HEK293 (cell line): ENCODE data around the gene DGKH.

Experiments
- CTCF ChIA-PET: fragments of 350-600 bp; formaldehyde crosslinking; extraction: SDS; loops from one replicate; lab custom pipeline; 2021; ENCODE audit warnings: antibody characterized with exemption; lab: Yijun Ruan, JAX
- POLR2A ChIA-PET: fragments of 300-600 bp; formaldehyde crosslinking; extraction: SDS; loops from one replicate; lab custom pipeline; 2020; ENCODE audit warnings: antibody characterized with exemption, inconsistent platforms; lab: Yijun Ruan, JAX
- H3K27ac ChIP-seq: fragments of 200-500 bp; sonication (Bioruptor generic); 2 replicates; pipeline ENCODE4 v1.5.1; 2014; ENCODE audit warnings: low read depth, low read length, control low read depth, inconsistent platforms; ENCODE audit errors: extremely low read depth
- H3K36me3 ChIP-seq, 2 experiments: fragments of 200-500 bp in 1 of 2; sonication (Bioruptor generic) in 1 of 2; 1 replicate in 1 of 2; 2 replicates in 1 of 2; pipeline ENCODE4 v1.5.1; 2014 to 2017; ENCODE audit warnings: inconsistent platforms in 2 of 2, low read length in 2 of 2; ENCODE audit not compliant: control insufficient read depth in 2 of 2, insufficient read depth in 1 of 2
- H3K4me1 ChIP-seq: fragments of 200-500 bp; sonication (Bioruptor generic); 2 replicates; pipeline ENCODE4 v1.5.1; 2014; ENCODE audit warnings: mild to moderate bottlenecking, low read length, inconsistent platforms; ENCODE audit not compliant: control insufficient read depth, insufficient read depth
- H3K4me3 ChIP-seq: 2 replicates; pipeline ENCODE4 v1.5.1; 2011; ENCODE audit warnings: low read depth, mild to moderate bottlenecking, control low read depth, low read length, moderate library complexity
- H3K9me3 ChIP-seq: fragments of 200-500 bp; sonication (Bioruptor generic); 2 replicates; pipeline ENCODE4 v1.5.1; 2014; ENCODE audit warnings: low read depth, low read length, inconsistent platforms; ENCODE audit not compliant: control insufficient read depth, insufficient read depth
- BCL11B ChIP-seq: fragments of 450-650 bp; formaldehyde crosslinking; IDR thresholded peaks from 2 replicates; pipeline ENCODE4 v1.5.1; 2016; ENCODE audit warnings: low read depth, missing biosample characterization, missing genetic modification characterization
- GFI1B ChIP-seq: fragments of 450-650 bp; formaldehyde crosslinking; IDR thresholded peaks from 2 replicates; pipeline ENCODE4 v1.5.1; 2016; ENCODE audit warnings: missing biosample characterization, missing genetic modification characterization
- GLI2 ChIP-seq: fragments of 450-650 bp; formaldehyde crosslinking; IDR thresholded peaks from 2 replicates; pipeline ENCODE4; 2017; ENCODE audit warnings: missing biosample characterization, missing genetic modification characterization, low read depth, borderline replicate concordance
- HOXD13 ChIP-seq: sonication (generic); formaldehyde crosslinking; IDR thresholded peaks from 2 replicates; pipeline ENCODE4 v1.8.0; 2022; ENCODE audit warnings: missing genetic modification reagents, borderline replicate concordance
- IKZF3 ChIP-seq: fragments of 450-650 bp; IDR thresholded peaks from 2 replicates; pipeline ENCODE4 v1.5.0; 2018; ENCODE audit warnings: missing biosample characterization, mild to moderate bottlenecking, missing genetic modification characterization, moderate library complexity
- OVOL3 ChIP-seq: fragments of 450-650 bp; formaldehyde crosslinking; IDR thresholded peaks from 2 replicates; pipeline ENCODE4 v1.5.1; 2016; ENCODE audit warnings: missing biosample characterization, missing genetic modification characterization
- TRIM28 ChIP-seq: IDR thresholded peaks from 2 replicates; pipeline ENCODE4 v1.6.1; 2011; ENCODE audit warnings: low read length, control low read depth, borderline replicate concordance
- ZBTB1 ChIP-seq: fragments of 450-650 bp; formaldehyde crosslinking; IDR thresholded peaks from 2 replicates; pipeline ENCODE4 v1.5.1; 2016; ENCODE audit warnings: missing biosample characterization, missing genetic modification characterization
- ZBTB8A ChIP-seq: fragments of 450-650 bp; formaldehyde crosslinking; IDR thresholded peaks from 2 replicates; pipeline ENCODE4 v1.5.1; 2016; ENCODE audit warnings: missing biosample characterization, missing genetic modification characterization
- ZNF548 ChIP-seq: fragments of 450-650 bp; formaldehyde crosslinking; IDR thresholded peaks from 2 replicates; pipeline ENCODE4 v1.5.1; 2016; ENCODE audit warnings: missing biosample characterization, missing genetic modification characterization
- ZNF561 ChIP-seq: fragments of 450-650 bp; IDR thresholded peaks from 2 replicates; pipeline ENCODE4 v1.5.1; 2018; ENCODE audit warnings: missing biosample characterization, missing genetic modification characterization, borderline replicate concordance
- ZNF791 ChIP-seq: fragments of 450-650 bp; formaldehyde crosslinking; IDR thresholded peaks from 2 replicates; pipeline ENCODE4 v1.5.1; 2016; ENCODE audit warnings: missing biosample characterization, missing genetic modification characterization
- ZNF843 ChIP-seq: fragments of 450-650 bp; formaldehyde crosslinking; IDR thresholded peaks from 2 replicates; pipeline ENCODE4 v1.5.1; 2016; ENCODE audit warnings: missing biosample characterization, missing genetic modification characterization
- ZSCAN30 ChIP-seq: fragments of 450-650 bp; IDR thresholded peaks from 2 replicates; pipeline ENCODE4 v1.5.1; 2018; ENCODE audit warnings: missing biosample characterization, mild to moderate bottlenecking, missing genetic modification characterization, moderate library complexity
- ZXDB ChIP-seq: fragments of 450-650 bp; formaldehyde crosslinking; IDR thresholded peaks from 2 replicates; pipeline ENCODE4 v1.5.1; 2016; ENCODE audit warnings: missing biosample characterization, missing genetic modification characterization
- TF ChIP-seq, protein P1 (sequence below): fragments of 450-650 bp; formaldehyde crosslinking; IDR thresholded peaks from 2 replicates; pipeline ENCODE4 v1.5.1; 2017; ENCODE audit warnings: missing biosample characterization, missing genetic modification characterization
- TF ChIP-seq, protein P2 (sequence below): fragments of 450-650 bp; formaldehyde crosslinking; IDR thresholded peaks from 2 replicates; pipeline ENCODE4 v1.5.1; 2016; ENCODE audit warnings: missing biosample characterization, missing genetic modification characterization
- TF ChIP-seq, protein P3 (sequence below): fragments of 450-650 bp; formaldehyde crosslinking; IDR thresholded peaks from 2 replicates; pipeline ENCODE4 v1.5.1; 2017; ENCODE audit warnings: missing biosample characterization, missing genetic modification characterization
- TF ChIP-seq, protein P4 (sequence below): fragments of 450-650 bp; formaldehyde crosslinking; IDR thresholded peaks from 2 replicates; pipeline ENCODE4 v1.5.1; 2017; ENCODE audit warnings: missing biosample characterization, missing genetic modification characterization
- TF ChIP-seq, protein P5 (sequence below): fragments of 450-650 bp; IDR thresholded peaks from 2 replicates; pipeline ENCODE4 v1.5.1; 2018; ENCODE audit warnings: missing biosample characterization, mild to moderate bottlenecking, missing genetic modification characterization
- TF ChIP-seq, protein P6 (sequence below): fragments of 450-650 bp; formaldehyde crosslinking; optimal IDR thresholded peaks from 2 replicates; pipeline ENCODE3; 2016; ENCODE audit warnings: missing biosample characterization, mild to moderate bottlenecking, missing genetic modification characterization

DGKH gene

DNA sequence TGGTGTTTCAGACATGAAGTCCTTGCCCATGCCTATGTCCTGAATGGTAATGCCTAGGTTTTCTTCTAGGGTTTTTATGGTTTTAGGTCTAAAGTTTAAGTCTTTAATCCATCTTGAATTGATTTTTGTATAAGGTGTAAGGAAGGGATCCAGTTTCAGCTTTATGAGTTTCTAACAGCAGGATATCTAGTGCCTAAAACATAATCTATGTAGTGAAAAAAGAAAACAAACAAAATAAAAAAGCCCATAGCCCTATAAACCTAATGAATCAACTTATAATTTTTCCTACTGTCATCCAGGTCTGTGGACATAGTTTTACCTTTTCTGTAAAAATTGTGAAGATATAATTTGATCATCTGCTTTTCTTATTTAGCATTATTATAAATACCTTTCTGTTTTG, 115.5 kb downstream of the DGKH start (continued):
- TF ChIP-seq, protein P1, sequence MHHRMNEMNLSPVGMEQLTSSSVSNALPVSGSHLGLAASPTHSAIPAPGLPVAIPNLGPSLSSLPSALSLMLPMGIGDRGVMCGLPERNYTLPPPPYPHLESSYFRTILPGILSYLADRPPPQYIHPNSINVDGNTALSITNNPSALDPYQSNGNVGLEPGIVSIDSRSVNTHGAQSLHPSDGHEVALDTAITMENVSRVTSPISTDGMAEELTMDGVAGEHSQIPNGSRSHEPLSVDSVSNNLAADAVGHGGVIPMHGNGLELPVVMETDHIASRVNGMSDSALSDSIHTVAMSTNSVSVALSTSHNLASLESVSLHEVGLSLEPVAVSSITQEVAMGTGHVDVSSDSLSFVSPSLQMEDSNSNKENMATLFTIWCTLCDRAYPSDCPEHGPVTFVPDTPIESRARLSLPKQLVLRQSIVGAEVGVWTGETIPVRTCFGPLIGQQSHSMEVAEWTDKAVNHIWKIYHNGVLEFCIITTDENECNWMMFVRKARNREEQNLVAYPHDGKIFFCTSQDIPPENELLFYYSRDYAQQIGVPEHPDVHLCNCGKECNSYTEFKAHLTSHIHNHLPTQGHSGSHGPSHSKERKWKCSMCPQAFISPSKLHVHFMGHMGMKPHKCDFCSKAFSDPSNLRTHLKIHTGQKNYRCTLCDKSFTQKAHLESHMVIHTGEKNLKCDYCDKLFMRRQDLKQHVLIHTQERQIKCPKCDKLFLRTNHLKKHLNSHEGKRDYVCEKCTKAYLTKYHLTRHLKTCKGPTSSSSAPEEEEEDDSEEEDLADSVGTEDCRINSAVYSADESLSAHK: peak; percentile 95
- TF ChIP-seq, protein P2, sequence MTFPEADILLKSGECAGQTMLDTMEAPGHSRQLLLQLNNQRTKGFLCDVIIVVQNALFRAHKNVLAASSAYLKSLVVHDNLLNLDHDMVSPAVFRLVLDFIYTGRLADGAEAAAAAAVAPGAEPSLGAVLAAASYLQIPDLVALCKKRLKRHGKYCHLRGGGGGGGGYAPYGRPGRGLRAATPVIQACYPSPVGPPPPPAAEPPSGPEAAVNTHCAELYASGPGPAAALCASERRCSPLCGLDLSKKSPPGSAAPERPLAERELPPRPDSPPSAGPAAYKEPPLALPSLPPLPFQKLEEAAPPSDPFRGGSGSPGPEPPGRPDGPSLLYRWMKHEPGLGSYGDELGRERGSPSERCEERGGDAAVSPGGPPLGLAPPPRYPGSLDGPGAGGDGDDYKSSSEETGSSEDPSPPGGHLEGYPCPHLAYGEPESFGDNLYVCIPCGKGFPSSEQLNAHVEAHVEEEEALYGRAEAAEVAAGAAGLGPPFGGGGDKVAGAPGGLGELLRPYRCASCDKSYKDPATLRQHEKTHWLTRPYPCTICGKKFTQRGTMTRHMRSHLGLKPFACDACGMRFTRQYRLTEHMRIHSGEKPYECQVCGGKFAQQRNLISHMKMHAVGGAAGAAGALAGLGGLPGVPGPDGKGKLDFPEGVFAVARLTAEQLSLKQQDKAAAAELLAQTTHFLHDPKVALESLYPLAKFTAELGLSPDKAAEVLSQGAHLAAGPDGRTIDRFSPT: peak; percentile 60
- TF ChIP-seq ZXDB (tag by site-specific recombination): peak; percentile 42; the same call in 1 of the 2 replicates
- TF ChIP-seq ZBTB8A (tag by site-specific recombination): peak; percentile 49
- peak; percentile 96 for TF ChIP-seq ZNF843
- peak; percentile 93 for TF ChIP-seq BCL11B (tag by site-specific recombination)
- TF ChIP-seq OVOL3: 0 out of 2 replicates have a peak, but pooled peaks have one; percentile 55
- peak; percentile 66; the same call in 1 of the 2 replicates for TF ChIP-seq GFI1B (tag by site-specific recombination)
- TF ChIP-seq, protein P3, sequence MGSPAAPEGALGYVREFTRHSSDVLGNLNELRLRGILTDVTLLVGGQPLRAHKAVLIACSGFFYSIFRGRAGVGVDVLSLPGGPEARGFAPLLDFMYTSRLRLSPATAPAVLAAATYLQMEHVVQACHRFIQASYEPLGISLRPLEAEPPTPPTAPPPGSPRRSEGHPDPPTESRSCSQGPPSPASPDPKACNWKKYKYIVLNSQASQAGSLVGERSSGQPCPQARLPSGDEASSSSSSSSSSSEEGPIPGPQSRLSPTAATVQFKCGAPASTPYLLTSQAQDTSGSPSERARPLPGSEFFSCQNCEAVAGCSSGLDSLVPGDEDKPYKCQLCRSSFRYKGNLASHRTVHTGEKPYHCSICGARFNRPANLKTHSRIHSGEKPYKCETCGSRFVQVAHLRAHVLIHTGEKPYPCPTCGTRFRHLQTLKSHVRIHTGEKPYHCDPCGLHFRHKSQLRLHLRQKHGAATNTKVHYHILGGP (tag by site-specific recombination): peak; percentile 80
- peak; percentile 40; the same call in 1 of the 2 replicates for TF ChIP-seq ZNF561 (tag by site-specific recombination)
- TF ChIP-seq ZSCAN30 (tag by site-specific recombination): 0 out of 2 replicates have a peak, but pooled peaks have one; percentile 23
- peak; percentile 60; the same call in 1 of the 2 replicates for TF ChIP-seq GLI2 (tag by site-specific recombination)
- TF ChIP-seq, protein P4, sequence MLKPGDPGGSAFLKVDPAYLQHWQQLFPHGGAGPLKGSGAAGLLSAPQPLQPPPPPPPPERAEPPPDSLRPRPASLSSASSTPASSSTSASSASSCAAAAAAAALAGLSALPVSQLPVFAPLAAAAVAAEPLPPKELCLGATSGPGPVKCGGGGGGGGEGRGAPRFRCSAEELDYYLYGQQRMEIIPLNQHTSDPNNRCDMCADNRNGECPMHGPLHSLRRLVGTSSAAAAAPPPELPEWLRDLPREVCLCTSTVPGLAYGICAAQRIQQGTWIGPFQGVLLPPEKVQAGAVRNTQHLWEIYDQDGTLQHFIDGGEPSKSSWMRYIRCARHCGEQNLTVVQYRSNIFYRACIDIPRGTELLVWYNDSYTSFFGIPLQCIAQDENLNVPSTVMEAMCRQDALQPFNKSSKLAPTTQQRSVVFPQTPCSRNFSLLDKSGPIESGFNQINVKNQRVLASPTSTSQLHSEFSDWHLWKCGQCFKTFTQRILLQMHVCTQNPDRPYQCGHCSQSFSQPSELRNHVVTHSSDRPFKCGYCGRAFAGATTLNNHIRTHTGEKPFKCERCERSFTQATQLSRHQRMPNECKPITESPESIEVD (tag by site-specific recombination): peak; percentile 94
- TF ChIP-seq IKZF3 (tag by site-specific recombination): peak; percentile 87

DNA sequence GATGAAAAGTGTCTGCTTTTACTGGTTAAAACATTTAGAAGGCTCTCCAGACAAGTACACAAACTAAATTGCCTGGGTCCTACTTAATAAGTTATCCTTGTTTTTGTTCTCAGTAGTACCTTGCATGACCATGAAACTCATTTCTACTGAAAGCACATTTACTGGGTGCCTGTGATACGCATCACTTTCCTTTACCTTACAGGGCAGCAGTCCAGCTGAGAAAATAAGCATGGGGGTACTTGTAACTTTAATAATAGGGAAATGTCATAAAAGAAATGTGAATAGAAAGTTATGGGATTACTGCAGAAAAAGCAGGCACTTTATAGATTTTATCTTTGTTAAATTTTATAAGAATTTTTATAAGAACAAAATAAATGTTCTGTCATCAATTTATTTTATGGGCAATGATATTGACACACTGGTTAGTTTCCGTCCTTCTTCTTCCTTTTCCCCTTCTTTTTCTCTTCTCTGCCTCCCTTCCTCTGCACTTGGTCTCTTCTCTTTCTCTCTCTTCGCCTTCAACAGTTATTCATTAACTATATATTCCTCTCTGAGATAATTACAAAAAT, 116.2 kb downstream of the DGKH start:
- POLR2A ChIA-PET: no interaction called here
- H3K27ac ChIP-seq: no peak overlapping the region
- no peak overlapping the region for H3K4me3 ChIP-seq
- CTCF ChIA-PET: no interaction called here
- peaks cover 0 to 20% of the 10 kb centered on the region in 2 experiments; a peak in 2 of 3 replicates for H3K36me3 ChIP-seq
- no peaks in the 10 kb centered on the region for H3K4me1 ChIP-seq
- H3K9me3 ChIP-seq: no peaks in the 10 kb centered on the region
- TF ChIP-seq, protein P1: peak; percentile 67
- TF ChIP-seq, protein P5, sequence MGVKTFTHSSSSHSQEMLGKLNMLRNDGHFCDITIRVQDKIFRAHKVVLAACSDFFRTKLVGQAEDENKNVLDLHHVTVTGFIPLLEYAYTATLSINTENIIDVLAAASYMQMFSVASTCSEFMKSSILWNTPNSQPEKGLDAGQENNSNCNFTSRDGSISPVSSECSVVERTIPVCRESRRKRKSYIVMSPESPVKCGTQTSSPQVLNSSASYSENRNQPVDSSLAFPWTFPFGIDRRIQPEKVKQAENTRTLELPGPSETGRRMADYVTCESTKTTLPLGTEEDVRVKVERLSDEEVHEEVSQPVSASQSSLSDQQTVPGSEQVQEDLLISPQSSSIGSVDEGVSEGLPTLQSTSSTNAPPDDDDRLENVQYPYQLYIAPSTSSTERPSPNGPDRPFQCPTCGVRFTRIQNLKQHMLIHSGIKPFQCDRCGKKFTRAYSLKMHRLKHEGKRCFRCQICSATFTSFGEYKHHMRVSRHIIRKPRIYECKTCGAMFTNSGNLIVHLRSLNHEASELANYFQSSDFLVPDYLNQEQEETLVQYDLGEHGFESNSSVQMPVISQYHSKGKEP: peak; percentile 55; the same call in 1 of the 2 replicates
- no peak for TF ChIP-seq ZNF791
- no peak for TF ChIP-seq ZBTB1 (tag by site-specific recombination)
- TF ChIP-seq IKZF3 (tag by site-specific recombination): peak; percentile 21; the same call in 1 of the 2 replicates
- no peak for TF ChIP-seq ZNF548
- 0 out of 2 replicates have a peak, but pooled peaks have one; percentile 28 for TF ChIP-seq ZNF561 (tag by site-specific recombination)
- TF ChIP-seq, protein P6, sequence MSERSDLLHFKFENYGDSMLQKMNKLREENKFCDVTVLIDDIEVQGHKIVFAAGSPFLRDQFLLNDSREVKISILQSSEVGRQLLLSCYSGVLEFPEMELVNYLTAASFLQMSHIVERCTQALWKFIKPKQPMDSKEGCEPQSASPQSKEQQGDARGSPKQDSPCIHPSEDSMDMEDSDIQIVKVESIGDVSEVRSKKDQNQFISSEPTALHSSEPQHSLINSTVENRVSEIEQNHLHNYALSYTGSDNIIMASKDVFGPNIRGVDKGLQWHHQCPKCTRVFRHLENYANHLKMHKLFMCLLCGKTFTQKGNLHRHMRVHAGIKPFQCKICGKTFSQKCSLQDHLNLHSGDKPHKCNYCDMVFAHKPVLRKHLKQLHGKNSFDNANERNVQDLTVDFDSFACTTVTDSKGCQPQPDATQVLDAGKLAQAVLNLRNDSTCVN (tag by site-specific recombination): no peak
- no peak for TF ChIP-seq TRIM28
- no peak for TF ChIP-seq HOXD13 (CRISPR knock-in tag)
